HEK293T (cell line): Measurements from ENCODE around the gene CAMK2G.

ENCODE experiments used
- CTCF ChIA-PET: fragments of 350-600 bp; formaldehyde crosslinking; extraction: SDS; loops from one replicate; lab custom pipeline; 2021; ENCODE audit warnings: antibody characterized with exemption, inconsistent platforms; lab: Yijun Ruan, JAX
- POLR2A ChIA-PET: fragments of 350-600 bp; formaldehyde crosslinking; extraction: SDS; loops from one replicate; lab custom pipeline; 2020; ENCODE audit warnings: antibody characterized with exemption, inconsistent platforms; lab: Yijun Ruan, JAX
- DNase-seq: peaks from one replicate; pipeline ENCODE4 v3.0.0; 2012; ENCODE audit warnings: mixed read lengths; ENCODE audit errors: extremely low spot score
- ARNT ChIP-seq: fragments of 450-650 bp; IDR thresholded peaks from 2 replicates; pipeline ENCODE4 v1.6.1; 2017; ENCODE audit warnings: mild to moderate bottlenecking
- BHLHE40 ChIP-seq: fragments of 450-650 bp; IDR thresholded peaks from 2 replicates; pipeline ENCODE4 v1.6.1; 2016; ENCODE audit warnings: mild to moderate bottlenecking, moderate library complexity, borderline replicate concordance
- CTBP1 ChIP-seq: fragments of 450-650 bp; IDR thresholded peaks from 2 replicates; pipeline ENCODE4 v1.6.1; 2016; ENCODE audit warnings: borderline replicate concordance
- ELF4 ChIP-seq: fragments of 450-650 bp; IDR thresholded peaks from 2 replicates; pipeline ENCODE4 v1.6.1; 2017; ENCODE audit warnings: antibody characterized with exemption
- FOXA1 ChIP-seq: fragments of 450-650 bp; IDR thresholded peaks from 2 replicates; pipeline ENCODE4 v1.6.1; 2016; ENCODE audit warnings: mild to moderate bottlenecking
- FOXK2 ChIP-seq: fragments of 450-650 bp; IDR thresholded peaks from 2 replicates; pipeline ENCODE4 v1.6.1; 2016; ENCODE audit warnings: mild to moderate bottlenecking
- FOXM1 ChIP-seq: fragments of 450-650 bp; IDR thresholded peaks from 2 replicates; pipeline ENCODE4 v1.6.1; 2017; ENCODE audit warnings: mild to moderate bottlenecking, borderline replicate concordance
- HDGF ChIP-seq: fragments of 450-650 bp; IDR thresholded peaks from 2 replicates; pipeline ENCODE4 v1.6.1; 2017; ENCODE audit warnings: antibody characterized with exemption, borderline replicate concordance
- L3MBTL2 ChIP-seq: fragments of 450-650 bp; conservative IDR thresholded peaks from 2 replicates; pipeline ENCODE4 v1.6.1; 2016; ENCODE audit warnings: mild to moderate bottlenecking
- LEF1 ChIP-seq: fragments of 450-650 bp; IDR thresholded peaks from 2 replicates; pipeline ENCODE4 v1.6.1; 2017; ENCODE audit warnings: mild to moderate bottlenecking, borderline replicate concordance
- NFRKB ChIP-seq: fragments of 450-650 bp; IDR thresholded peaks from 2 replicates; pipeline ENCODE4 v1.6.1; 2016; ENCODE audit warnings: mild to moderate bottlenecking, moderate library complexity
- SP1 ChIP-seq: fragments of 450-650 bp; IDR thresholded peaks from 2 replicates; pipeline ENCODE4 v1.6.1; 2017
- SUZ12 ChIP-seq: fragments of 450-650 bp; IDR thresholded peaks from 2 replicates; pipeline ENCODE4 v1.6.1; 2016; ENCODE audit warnings: mild to moderate bottlenecking
- TARDBP ChIP-seq: fragments of 450-650 bp; IDR thresholded peaks from 2 replicates; pipeline ENCODE4 v1.6.1; 2016
- ZNF384 ChIP-seq: fragments of 450-650 bp; IDR thresholded peaks from 2 replicates; pipeline ENCODE4 v1.6.1; 2016
- TF ChIP-seq, protein P1 (sequence below): fragments of 450-650 bp; IDR thresholded peaks from 2 replicates; pipeline ENCODE4 v1.6.1; 2016

Gene CAMK2G

DNA sequence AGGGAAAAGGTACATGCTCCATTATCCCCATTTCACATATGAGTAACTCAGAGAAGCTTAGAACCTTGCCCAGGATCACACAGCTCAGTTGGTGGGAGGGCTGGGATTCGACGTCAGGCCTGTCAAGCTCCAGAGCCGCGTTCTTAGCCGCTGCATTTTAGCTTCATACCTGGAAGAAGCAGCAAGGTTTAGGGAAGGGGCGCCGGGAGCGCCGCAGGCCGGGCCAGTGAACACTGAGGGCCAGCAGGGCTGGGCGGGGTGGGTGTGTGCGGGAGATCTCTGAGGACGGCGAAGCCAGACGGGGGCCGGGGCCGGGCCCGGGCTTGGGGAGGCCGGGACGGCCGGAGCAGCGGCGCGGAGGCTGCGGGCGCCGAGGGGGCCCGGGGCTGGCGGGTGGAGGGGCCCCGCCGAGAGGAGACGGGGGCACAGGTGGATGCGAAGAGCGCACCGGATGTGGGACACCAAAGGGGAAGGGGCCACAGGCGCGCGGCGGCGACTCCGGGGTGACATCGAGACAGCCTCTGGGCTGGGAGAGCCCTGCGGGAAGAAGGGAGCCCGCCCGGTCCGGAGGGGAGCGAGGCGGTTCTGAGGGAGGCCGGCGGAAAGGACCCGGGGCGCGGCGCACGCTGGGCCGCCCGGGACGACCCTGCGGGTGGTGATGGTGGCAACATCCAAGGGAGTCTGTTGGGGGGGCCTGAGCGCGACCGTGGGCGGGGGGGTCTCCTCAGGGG lies 63.5 kb downstream of the CAMK2G start:
- DNase-seq = peak; percentile 30
- ChIA-PET CTCF (no interaction called here), POLR2A (interaction anchor here (0.6 to 1.1 kb wide), 4 partner anchors 17 to 39 kb away, joined by 3 to 5 read pairs (median 4); partner anchors contain the start of gene CHCHD1)
- no peak for TF ChIP-seq FOXA1
- no peak for TF ChIP-seq ELF4

DNA sequence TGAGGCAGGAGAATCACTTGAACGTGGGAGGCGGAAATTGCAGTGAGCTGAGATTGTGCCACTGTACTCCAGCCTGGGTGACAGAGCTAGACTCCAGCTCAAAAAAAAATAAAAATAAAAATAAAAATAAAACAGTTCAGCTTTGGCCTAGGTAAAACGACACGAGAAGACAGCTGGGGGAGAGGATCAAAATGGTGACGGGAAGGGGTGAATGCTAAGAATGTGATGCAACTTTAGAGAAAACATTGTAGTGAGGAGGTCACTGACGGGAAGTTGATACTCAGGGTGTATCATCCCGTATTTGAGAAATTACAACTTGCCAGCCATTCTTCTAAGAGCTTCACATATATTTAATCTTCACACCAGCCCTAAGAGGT lies 64.0 kb downstream of the CAMK2G start:
- TF ChIP-seq FOXK2 (no peak), SUZ12 (no peak), ZNF384 (no peak), L3MBTL2 (no peak), LEF1 (no peak), BHLHE40 (no peak), HDGF (no peak), FOXM1 (no peak), ARNT (no peak), FOXA1 (no peak)
- TF ChIP-seq, protein P1, sequence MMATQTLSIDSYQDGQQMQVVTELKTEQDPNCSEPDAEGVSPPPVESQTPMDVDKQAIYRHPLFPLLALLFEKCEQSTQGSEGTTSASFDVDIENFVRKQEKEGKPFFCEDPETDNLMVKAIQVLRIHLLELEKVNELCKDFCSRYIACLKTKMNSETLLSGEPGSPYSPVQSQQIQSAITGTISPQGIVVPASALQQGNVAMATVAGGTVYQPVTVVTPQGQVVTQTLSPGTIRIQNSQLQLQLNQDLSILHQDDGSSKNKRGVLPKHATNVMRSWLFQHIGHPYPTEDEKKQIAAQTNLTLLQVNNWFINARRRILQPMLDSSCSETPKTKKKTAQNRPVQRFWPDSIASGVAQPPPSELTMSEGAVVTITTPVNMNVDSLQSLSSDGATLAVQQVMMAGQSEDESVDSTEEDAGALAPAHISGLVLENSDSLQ = no peak
- DNase-seq = no peak
- ChIA-PET CTCF (no interaction called here), POLR2A (interaction anchor here (0.6 to 1.1 kb wide), 4 partner anchors 17 to 39 kb away, joined by 3 to 5 read pairs (median 4); partner anchors contain the start of gene CHCHD1)

DNA sequence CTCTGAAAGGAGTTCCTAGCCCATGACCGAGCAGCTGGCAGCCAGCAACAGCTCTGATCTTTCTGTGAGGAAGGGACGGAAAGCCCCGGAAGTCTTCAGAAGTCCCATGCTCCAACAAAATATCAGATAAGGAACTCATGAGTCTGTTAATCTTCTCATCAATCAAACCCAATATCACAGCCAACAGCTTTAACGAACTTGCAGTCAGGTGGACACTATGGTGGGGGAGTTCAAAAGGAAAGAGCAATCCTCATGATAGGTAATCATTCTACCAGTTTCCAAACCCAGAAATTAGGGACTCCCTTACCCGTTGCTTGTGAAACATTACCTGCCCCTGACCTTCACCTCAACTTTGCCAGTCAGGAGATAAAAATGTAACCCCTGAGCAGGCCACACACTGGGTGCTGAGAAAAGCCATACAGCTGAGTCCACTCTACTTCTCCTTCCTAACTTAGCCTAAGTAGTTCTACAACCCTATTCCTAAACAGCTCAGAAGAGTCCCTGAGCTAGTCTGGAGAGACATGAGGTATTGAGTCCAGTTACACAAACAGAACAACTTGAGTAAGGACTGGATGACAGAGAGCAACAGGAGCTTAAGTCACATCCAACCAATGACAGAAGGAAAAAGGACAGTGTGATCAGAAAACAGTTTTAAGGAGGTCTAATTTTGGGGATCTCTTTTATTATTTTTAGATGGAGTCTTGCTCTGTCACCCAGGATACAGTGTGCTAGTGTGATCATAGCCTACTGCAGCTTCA lies 65.1 kb downstream of the CAMK2G start:
- ChIA-PET POLR2A (interaction anchor here (1.2 to 1.6 kb wide), 2 partner anchors 23 to 27 kb away, joined by 5 read pairs; partner anchors contain the start of gene CHCHD1), CTCF (interaction anchor here (0.9 kb wide), 1 partner anchor 35 kb away, joined by 8 read pairs; no protein-coding TSS in a partner anchor)
- DNase-seq = no peak
- no peak for TF ChIP-seq SP1
- TF ChIP-seq TARDBP = no peak
- no peak for TF ChIP-seq FOXA1
- no peak for TF ChIP-seq SUZ12
- TF ChIP-seq FOXK2 = no peak
- no peak for TF ChIP-seq ELF4
- TF ChIP-seq FOXM1 = no peak
- TF ChIP-seq BHLHE40 = no peak
- TF ChIP-seq NFRKB = no peak
- no peak for TF ChIP-seq ZNF384
- TF ChIP-seq L3MBTL2 = no peak
- no peak for TF ChIP-seq LEF1

DNA sequence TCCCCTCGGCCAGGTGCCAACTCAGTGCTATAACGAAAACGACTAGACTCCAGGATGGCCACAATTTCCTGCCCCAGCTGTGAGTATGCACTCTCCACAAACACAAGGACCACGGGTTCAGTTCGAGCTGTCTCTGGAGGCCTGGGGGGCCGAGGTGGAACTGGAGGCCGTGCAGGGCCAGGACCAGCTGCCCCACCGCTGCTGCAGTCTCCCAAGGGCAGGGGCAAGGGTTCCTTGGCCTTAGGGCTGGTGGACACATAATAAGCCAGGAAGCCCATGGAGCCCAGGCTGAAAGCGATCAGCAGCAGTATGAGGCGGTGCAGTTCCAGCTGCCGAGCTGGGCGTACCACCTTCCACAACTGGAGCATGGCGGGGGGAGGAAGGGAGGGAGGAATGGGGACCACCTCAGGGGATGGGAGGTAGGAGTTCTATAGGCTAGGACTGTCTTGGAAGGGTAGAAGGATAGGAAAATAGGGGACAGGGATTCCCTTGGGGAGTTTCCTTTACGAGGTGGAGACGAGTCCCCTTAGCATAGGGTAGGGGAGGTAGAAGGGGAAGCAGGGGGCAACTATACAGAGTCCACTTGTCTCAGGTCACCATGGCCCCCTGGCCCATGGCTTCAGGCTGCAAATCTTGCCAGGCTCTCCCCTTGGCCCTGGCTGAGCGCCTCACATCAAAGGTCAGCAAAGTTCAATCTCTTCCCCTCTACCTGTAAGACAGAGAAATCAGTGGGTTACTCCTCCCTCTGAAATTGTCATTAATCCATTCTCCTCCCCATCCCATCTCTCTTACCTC lies 66.1 kb downstream of the CAMK2G start:
- no peak for DNase-seq
- CTCF ChIA-PET = interaction anchor here (0.9 kb wide), 1 partner anchor 34 kb away, joined by 8 read pairs; no protein-coding TSS in a partner anchor
- TF ChIP-seq SP1 = no peak
- no peak for TF ChIP-seq ARNT
- no peak for TF ChIP-seq CTBP1
- no peak for TF ChIP-seq FOXM1
- no peak for TF ChIP-seq FOXK2
- no peak for TF ChIP-seq TARDBP
- TF ChIP-seq, protein P1 = no peak
- no peak for TF ChIP-seq LEF1
- TF ChIP-seq ZNF384 = no peak
- TF ChIP-seq SUZ12 = no peak
- TF ChIP-seq L3MBTL2 = no peak
- POLR2A ChIA-PET = interaction anchor here (1.1 to 1.6 kb wide), 2 partner anchors 22 to 27 kb away, joined by 3 to 5 read pairs; partner anchors contain the start of gene CHCHD1

DNA sequence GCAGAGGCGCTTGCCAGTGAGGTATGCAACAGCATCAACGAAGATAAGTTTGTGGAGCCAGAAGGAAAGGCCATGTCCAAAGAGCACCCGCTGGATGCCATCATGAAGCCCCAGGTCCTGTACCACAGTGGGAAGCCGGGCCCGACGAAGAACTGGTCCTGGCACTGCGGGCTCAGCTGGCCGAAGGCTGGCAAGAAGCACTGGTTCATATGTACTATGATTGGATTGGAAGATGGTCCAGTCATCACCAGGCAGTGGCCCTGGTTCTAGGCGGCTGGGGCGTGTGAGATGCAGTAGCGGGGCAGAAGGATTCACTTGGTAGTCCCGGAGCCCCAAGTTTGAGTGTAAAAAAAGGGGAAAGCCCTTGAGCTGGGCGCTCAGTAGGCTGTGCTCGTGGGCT lies 66.9 kb downstream of the CAMK2G start:
- POLR2A ChIA-PET = interaction anchor here (1.1 kb wide), 1 partner anchor 26 kb away, joined by 3 read pairs; the partner anchor contains the start of gene CHCHD1
- DNase-seq = no peak
- TF ChIP-seq FOXK2 = no peak
- TF ChIP-seq CTBP1 = no peak
- no peak for TF ChIP-seq ZNF384
- TF ChIP-seq SP1 = no peak
- TF ChIP-seq SUZ12 = no peak
- no peak for TF ChIP-seq FOXM1
- TF ChIP-seq TARDBP = no peak
- TF ChIP-seq, protein P1 = no peak
- no peak for TF ChIP-seq BHLHE40
- no peak for TF ChIP-seq HDGF
- TF ChIP-seq FOXA1 = no peak
- no peak for TF ChIP-seq ARNT
- TF ChIP-seq LEF1 = no peak
- TF ChIP-seq NFRKB = no peak
- no peak for TF ChIP-seq L3MBTL2
- TF ChIP-seq ELF4 = no peak
- CTCF ChIA-PET = no interaction called here
